HL-60/S4 treated with phorbol 12-myristate 13-acetate at 8.2 ng/mL for 4 days and 3 days (cell line): ENCODE data around the gene VPS4B.

ENCODE experiments used
- in situ Hi-C: fragments of 300-500 bp; cut with MboI; formaldehyde crosslinking; loops from 2 replicates; pipeline ENCODE4 v1.15.0; 2022; ENCODE audit warnings: low sequenced_read_pairs

The VPS4B gene

GRCh38 chr18:63431180-63431579 lies 8.9 kb upstream of the VPS4B start:
- in situ Hi-C loops, result no loop called here

GRCh38 chr18:63430526-63430925 lies 8.2 kb upstream of the VPS4B start:
- in situ Hi-C loops, result no loop called here

GRCh38 chr18:63427558-63427957 lies 5.3 kb upstream of the VPS4B start:
- in situ Hi-C loops, result no loop called here

- in situ Hi-C loops, result no loop called here
These were observed 608 bp upstream of the VPS4B start for GRCh38 chr18:63422864-63423304.

GRCh38 chr18:63421514-63421913 lies 762 bp downstream of the VPS4B start:
- in situ Hi-C loops, result no loop called here

GRCh38 chr18:63412953-63413352 lies 9.3 kb downstream of the VPS4B start:
- in situ Hi-C loops, result no loop called here

- in situ Hi-C loops, result no loop called here
These were observed 11.5 kb downstream of the VPS4B start for GRCh38 chr18:63410792-63411191.

GRCh38 chr18:63409301-63409700 lies 13.0 kb downstream of the VPS4B start:
- in situ Hi-C loops, result no loop called here

- in situ Hi-C loops, result no loop called here
These were observed 14.5 kb downstream of the VPS4B start for GRCh38 chr18:63407734-63408133.

- in situ Hi-C loops, result no loop called here
These were observed 16.3 kb downstream of the VPS4B start for GRCh38 chr18:63405986-63406385.

GRCh38 chr18:63402246-63403162 lies 19.8 kb downstream of the VPS4B start:
- in situ Hi-C loops, result no loop called here

- in situ Hi-C loops, result no loop called here
These were observed 23.0 kb downstream of the VPS4B start for GRCh38 chr18:63399300-63399699.

GRCh38 chr18:63397349-63397748 lies 24.9 kb downstream of the VPS4B start:
- in situ Hi-C loops, result no loop called here

- in situ Hi-C loops, result no loop called here
These were observed 26.8 kb downstream of the VPS4B start for GRCh38 chr18:63395503-63395902.

- in situ Hi-C loops, result no loop called here
These were observed 27.3 kb downstream of the VPS4B start for GRCh38 chr18:63394954-63395353.

- in situ Hi-C loops, result no loop called here
These were observed 34.4 kb downstream of the VPS4B start for GRCh38 chr18:63387861-63388260.

GRCh38 chr18:63382843-63383242 lies 39.4 kb downstream of the VPS4B start:
- in situ Hi-C loops, result no loop called here

GRCh38 chr18:63379639-63379962 lies 42.7 kb downstream of the VPS4B start:
- in situ Hi-C loops, result no loop called here

GRCh38 chr18:63378919-63379638 lies 43.2 kb downstream of the VPS4B start:
- in situ Hi-C loops, result no loop called here

GRCh38 chr18:63377275-63377980 lies 44.8 kb downstream of the VPS4B start:
- in situ Hi-C loops, result no loop called here

GRCh38 chr18:63376538-63376937 lies 45.7 kb downstream of the VPS4B start:
- in situ Hi-C loops, result no loop called here

GRCh38 chr18:63374540-63374939 lies 47.7 kb downstream of the VPS4B start:
- in situ Hi-C loops, result no loop called here
